NCI-H748 (cell line): ENCODE measurements around the gene SLC7A14.

Experiments
- DNase-seq: peaks from one replicate; lab custom pipeline; 2025; ENCODE audit not compliant: unreplicated experiment; lab: John Stamatoyannopoulos, UW

Gene SLC7A14

DNA sequence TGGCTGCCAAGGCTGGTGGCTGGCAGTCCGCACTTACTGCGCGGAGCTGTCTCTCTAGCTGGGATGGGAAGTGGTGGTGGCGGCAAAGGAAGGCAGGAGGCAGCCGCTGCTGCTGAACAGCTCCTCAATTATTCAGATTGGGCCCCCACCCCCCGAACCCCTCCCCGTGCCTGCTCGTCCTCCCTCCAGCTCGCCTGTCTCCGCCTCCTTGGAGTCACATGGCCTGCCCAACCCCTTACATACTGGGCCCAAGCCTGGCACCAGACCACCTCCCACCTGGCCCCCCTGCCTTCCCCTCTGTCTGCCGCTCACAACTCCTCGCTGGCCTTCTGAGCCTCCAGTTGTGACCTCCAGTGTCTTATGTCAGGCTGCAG is at the start of gene SLC7A14:
TSS of gene SLC7A14 (minus strand) at position 139 of the 374 bp plus-strand sequence. CDS start 59,139 bp downstream, outside the sequence.
- peak; percentile 55 for DNase-seq

- no peak for DNase-seq
Measured at GRCh38 chr3:170635385-170635735, 49.5 kb upstream of the SLC7A14 start.

DNA sequence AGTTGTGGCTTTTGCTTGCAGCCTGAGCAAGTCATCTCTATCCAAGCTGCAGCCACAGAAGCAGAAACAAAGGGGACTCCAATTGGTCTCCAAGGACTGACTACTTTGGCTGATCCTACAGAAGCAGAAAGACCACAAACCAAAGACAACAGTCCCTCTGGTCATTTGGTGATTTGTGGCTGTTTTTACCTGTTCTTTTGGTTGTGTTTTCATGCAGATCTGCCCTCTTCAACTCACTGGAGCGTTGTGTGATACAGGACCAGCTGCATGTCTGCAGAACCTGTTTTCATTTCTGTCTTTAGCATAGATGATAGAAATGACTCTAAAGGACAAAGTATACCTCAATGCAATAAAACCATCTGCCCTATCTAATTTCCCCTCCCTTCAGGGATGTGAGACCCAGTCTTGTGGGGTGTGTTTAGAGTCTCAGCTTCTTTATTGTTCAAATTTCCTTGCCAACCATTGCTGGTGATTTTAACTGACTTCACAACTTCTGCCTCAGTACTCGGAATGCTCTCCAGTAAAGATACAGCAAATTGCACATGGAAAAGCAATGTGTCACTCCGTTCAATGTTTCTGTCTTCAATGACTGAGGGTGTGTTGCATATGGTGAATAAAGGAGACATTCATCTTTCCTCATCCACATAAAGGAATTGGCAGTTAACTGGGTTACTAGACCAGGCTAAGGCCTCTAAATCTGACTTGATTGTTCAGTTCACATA is 48.9 kb upstream of the SLC7A14 start:
- DNase-seq = no peak

- DNase-seq = no peak
Measured at GRCh38 chr3:170633573-170633972, 47.7 kb upstream of the SLC7A14 start.

DNA sequence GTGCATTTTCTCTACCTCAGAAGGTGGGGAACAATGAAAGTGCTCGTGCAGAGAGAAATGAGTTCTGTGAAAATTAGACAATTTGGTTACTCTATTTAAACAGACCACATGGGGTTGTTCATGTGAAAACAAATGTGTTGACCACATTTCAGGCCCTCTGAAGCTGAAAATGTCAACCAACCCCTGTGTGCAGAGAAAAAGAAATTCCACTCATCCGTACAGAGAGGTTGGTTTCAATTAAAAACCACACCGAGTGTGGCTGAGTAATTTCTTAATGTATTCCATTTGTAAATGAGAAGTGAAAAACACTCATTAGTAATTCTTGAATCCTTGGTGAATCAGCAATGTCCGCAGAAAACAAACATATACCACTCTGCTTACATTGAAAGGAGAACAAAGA is 46.9 kb upstream of the SLC7A14 start:
- peak; percentile 66 for DNase-seq

- no peak for DNase-seq
Measured at GRCh38 chr3:170631755-170632488, 46.0 kb upstream of the SLC7A14 start.

DNA sequence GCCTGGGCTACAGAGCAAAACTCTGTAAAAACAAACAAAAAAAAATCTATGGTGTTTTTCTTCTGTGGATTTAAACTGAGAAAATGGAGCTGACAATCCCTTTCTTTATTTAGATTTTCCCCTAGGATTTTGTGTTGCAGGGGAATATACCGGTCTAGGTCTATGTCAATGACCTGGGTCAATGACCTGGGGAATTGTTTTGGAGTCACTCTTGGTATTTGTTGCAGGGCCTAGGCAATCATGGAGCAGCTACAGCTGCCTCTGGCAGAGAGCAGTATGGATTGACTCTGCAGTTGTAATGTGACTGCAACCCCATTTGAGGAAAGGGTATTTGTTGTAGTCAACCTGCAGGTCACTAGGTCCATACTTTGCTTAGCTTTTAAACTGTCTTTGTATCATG is 37.6 kb upstream of the SLC7A14 start:
- DNase-seq = no peak

DNA sequence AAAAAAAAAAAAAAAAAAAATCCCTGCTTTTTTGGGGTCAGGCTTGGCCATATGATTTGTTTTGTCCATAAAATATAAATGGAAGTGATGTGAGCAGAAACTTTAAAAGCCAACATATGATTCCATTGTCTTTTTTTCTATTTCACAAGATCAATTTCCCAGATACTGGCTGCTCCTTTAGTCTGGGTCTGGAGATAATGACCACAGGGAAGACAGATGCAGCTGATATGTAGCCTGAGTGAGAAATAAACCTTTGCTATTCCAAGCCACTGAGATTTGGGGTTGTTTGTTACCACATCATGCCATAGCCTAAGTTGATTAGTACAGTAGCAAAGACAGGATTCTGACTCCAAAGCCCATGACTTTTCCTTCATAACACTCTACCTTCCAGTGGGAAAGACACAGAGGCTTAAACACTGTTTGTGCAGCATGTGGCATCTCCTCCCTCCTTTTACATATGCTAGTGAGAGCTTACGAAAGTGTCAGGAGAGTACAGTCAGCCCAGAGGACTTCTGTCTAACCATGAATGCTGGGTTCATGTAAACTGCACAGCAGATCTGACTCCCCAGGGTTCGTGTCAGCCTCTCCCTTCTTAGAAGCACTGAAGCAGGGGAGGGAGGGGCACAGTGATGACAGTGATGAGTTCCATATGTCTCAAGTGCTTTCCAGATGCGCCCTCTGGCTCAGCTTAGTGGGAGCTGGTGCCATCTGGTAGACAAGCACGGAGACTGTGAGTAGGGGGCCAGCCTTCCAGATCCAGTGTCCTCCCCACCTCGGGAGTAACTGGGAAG is 36.7 kb upstream of the SLC7A14 start:
- DNase-seq = no peak

GRCh38 chr3:170621256-170621655 is 35.4 kb upstream of the SLC7A14 start:
- no peak for DNase-seq

DNA sequence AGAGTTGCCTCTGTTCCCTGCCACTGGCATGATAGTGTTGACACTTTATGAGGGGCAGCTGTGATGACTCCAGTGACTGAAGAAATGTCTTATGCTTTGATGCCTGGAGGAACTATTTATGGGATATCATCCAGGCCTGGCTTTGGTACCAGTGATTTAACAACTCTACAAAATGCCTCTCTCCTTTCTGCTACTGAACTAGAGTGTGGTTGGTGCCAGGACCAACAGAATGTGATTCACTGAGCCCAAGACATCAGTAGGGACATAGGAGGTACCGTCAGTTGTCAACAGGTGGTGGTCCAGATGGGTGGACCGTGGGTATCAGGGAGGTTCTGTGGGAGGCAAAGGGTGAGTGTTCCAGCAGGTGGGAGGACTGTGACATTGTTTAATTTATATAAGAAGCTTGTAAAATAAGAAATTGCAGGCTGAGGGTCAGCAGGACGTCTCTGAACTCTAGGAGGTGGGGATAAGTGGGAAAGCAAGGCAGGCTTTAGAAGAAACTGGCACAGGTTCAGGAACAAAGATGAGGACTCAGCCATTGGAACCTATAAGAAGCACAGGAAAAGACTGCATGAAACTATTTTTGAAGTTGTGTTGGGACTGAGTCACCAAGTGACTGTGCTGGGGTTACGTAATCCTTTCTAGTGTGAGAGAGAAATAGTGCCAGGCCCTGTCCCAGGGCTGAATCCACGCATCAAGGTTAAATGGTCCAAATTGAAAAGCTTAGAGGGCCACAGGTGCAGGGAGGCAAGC is 28.5 kb upstream of the SLC7A14 start:
- no peak for DNase-seq

DNA sequence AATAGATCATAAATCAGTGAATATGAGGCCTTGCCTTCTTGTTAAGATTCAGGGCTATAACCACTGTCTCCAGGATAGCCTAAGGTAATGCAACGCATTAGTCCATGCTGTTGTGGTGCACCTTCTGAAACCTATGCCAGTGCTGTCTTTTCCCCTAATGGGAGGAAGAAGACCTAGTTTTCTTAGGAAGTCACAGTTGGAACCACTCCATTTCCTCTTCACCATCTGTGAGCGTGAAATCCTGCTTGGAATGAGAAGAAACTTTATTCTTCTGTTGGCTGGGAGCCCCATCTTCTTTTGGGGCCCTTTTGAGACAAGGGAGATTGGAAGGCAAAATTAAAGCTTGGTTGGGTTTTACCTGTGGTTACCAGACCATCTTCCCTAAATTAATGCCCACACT is 25.9 kb upstream of the SLC7A14 start:
- DNase-seq = no peak

DNA sequence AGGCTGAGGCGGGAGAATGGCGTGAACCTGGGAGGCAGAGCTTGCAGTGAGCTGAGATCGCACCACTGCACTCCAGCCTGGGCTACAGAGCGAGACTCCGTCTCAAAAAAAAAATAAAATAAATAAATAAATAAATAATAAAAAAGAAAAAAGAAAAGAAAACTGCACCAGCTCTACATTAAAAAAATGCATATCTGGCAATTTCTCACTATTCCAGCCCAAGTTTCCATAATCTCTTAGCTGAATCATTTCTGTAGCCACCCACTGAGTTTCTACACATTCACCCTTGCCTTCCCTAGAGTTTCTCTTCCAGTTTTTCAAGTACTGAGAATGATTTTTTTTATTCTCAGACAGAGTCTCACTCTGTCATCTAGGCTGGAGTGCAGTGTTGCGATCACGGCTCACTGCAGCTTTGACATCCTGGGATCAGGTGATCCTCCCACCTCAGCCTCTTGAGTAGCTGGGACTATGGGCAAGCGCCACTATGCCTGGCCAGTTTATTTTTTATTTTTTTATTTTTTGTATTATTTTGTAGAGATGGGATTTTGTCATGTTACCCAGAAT is 24.5 kb upstream of the SLC7A14 start:
- no peak for DNase-seq

DNA sequence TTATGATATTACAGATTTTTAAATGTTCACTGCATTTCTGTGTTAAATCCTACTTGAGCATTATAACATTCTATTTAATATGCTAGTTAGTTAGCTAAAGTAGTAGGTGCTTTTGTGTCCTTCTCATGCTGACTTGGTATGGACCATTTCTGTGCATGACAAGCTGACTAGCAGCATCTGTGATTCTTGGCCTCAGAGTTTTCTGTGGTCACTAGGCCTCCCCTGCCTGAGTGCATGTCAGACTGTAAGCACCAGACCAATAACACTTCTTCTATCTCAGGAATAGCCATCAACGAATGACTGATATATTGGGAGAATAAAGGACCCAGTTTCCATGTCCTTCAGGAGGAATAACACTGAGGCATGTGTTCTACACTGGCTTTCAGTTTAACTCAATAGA is 22.6 kb upstream of the SLC7A14 start:
- no peak for DNase-seq

- DNase-seq = no peak
Measured at GRCh38 chr3:170606675-170607074, 20.8 kb upstream of the SLC7A14 start.

DNA sequence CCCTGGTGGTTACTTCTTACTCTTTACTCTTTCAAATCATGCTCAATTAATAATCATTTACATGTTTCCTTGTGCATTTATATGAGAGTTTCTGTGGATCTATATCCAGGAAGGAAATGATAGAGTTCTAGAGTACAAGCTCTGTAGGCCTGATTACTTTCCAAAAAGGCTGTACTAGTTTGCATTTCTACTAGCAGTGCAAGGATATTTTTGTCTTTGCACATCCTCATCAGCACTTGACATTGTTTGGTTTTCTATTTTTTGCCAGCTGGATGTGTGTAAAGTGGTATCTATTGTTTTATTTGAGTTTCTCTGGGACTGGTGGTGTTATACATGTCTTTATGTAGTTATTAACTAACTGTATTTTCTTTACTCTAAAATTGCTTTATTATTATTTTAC is 19.6 kb upstream of the SLC7A14 start:
- DNase-seq = no peak

- DNase-seq = no peak
Measured at GRCh38 chr3:170603770-170604510, 18.1 kb upstream of the SLC7A14 start.

DNA sequence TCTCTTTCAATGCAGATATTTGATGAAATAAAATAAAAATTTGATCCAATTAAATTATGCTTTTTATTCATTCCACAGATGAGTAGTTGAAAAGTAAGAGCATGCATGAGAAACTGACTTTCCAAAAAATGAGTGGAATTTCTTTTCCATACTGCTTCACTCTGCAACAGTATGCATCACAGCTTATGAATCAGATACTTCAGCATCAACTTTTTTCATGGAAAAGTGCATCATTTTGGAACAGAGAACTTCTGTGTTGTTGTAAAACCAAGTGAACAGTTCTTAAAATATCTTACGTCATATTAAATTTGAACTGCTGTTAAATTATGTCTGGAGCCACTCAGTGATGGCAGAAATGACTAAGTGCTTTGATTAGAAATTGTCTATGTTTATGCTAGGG is 16.7 kb upstream of the SLC7A14 start:
- no peak for DNase-seq

GRCh38 chr3:170600005-170600624 is 14.2 kb upstream of the SLC7A14 start:
- no peak for DNase-seq

DNA sequence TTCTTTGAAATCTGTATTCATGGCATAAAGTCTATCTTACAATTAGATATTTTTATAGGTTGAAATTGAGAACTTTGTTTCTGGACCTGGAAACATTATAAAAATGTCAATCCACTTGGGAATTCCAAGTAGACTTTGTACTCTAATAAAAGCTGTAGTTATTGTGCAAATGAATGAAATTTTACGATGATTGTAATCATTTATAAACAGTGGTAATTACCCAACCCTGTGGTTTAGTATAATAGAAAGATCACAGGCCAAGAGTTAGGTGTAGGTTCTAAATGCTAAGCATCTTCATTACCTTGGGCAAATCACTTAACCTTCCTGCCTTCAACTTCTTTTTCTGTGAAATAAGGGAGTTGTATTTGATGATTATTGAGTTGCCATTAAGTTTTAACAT is 13.2 kb upstream of the SLC7A14 start:
- peak; percentile 57 for DNase-seq

DNA sequence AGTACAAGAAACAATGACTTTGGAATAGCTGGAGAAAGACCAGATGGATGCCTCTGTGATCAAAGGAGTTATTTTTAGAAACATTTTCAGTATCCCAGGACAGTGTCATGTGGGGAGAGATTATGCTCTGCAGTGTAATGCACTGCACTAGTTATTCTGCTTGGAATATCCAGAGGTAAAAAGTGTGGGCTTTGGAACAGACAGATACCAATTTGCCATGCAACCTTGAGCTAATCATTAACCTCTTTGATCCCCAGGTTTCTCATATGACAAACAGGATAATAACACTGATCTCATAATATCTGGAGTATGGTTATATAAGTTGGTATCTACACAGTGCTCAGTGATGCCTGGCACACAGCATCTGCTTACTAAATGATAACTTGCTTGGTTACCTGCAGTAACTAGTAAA is 12.2 kb upstream of the SLC7A14 start:
- no peak for DNase-seq
